Choroid plexus epithelial cell (primary cell): ENCODE measurements around the gene RNF11.

Experiments used
- DNase-seq: peaks from one replicate; pipeline ENCODE4 v3.0.0-alpha.2; 2010; ENCODE audit warnings: low read depth
- H3K4me3 ChIP-seq: 2 replicates; pipeline ENCODE4 v1.5.1; 2011; ENCODE audit warnings: low read depth, mild to moderate bottlenecking, control low read depth, low read length, moderate library complexity
- CTCF ChIP-seq: conservative IDR thresholded peaks from 2 replicates; pipeline ENCODE4 v1.5.1; 2011; ENCODE audit warnings: low read depth, mild to moderate bottlenecking, control low read depth, inconsistent platforms, low read length, moderate library complexity

Gene RNF11

GRCh38 chr1:51235673-51236530 lies at the start of gene RNF11:
RNF11 (plus strand) TSS chr1:51236273; CDS start chr1:51236757, 484 bp downstream.
- DNase-seq: peak; percentile 93
- H3K4me3 ChIP-seq: peak within 1 kb of the TSS; percentile 95
- TF ChIP-seq CTCF: no peak

- no peak for TF ChIP-seq CTCF
Measured at GRCh38 chr1:51188230-51188629, 47.8 kb upstream of the RNF11 start.

GRCh38 chr1:51189421-51190073 lies 46.5 kb upstream of the RNF11 start:
- DNase-seq: peak; percentile 89
- H3K4me3 ChIP-seq: no peak overlapping the region
- peak; percentile 90 for TF ChIP-seq CTCF

More at GRCh38 chr1:51188230-51188629, 47.8 kb upstream of the RNF11 start:
- H3K4me3 ChIP-seq: no peak overlapping the region
- no peak for DNase-seq

- H3K4me3 ChIP-seq: no peak overlapping the region
- no peak for TF ChIP-seq CTCF
- DNase-seq: no peak
Measured at GRCh38 chr1:51190961-51191360, 45.1 kb upstream of the RNF11 start.

GRCh38 chr1:51192213-51192843 lies 43.7 kb upstream of the RNF11 start:
- TF ChIP-seq CTCF: peak; percentile 85
- no peak overlapping the region for H3K4me3 ChIP-seq
- DNase-seq: peak; percentile 92

- no peak for TF ChIP-seq CTCF
- no peak for DNase-seq
- H3K4me3 ChIP-seq: no peak overlapping the region
Measured at GRCh38 chr1:51193564-51193963, 42.5 kb upstream of the RNF11 start.
